WTC11 (cell line): Measurements from ENCODE around the gene PREX1.

Experiments
- CREM ChIP-seq: sonication (generic); formaldehyde crosslinking; IDR thresholded peaks from 2 replicates; pipeline ENCODE4 v1.8.1; 2022; ENCODE audit warnings: mild to moderate bottlenecking, missing genetic modification reagents, moderate library complexity
- NFATC4 ChIP-seq: fragments of 250-450 bp; sonication (Bioruptor Pico); IDR thresholded peaks from 2 replicates; pipeline ENCODE4 v1.9.0; 2021; ENCODE audit warnings: mild to moderate bottlenecking
- SP1 ChIP-seq: sonication (generic); formaldehyde crosslinking; conservative IDR thresholded peaks from 2 replicates; pipeline ENCODE4 v1.8.1; 2022; ENCODE audit warnings: missing genetic modification reagents
- ZBTB21 ChIP-seq: sonication (generic); formaldehyde crosslinking; IDR thresholded peaks from 2 replicates; pipeline ENCODE4 v1.8.1; 2023; ENCODE audit warnings: mild to moderate bottlenecking, missing genetic modification reagents, borderline replicate concordance
- ZNF219 ChIP-seq: sonication (generic); formaldehyde crosslinking; IDR thresholded peaks from 2 replicates; pipeline ENCODE4 v1.8.0; 2023; ENCODE audit warnings: missing genetic modification reagents, mild to moderate bottlenecking, borderline replicate concordance
- TF ChIP-seq, protein P1 (sequence below): fragments of 200-600 bp; IDR thresholded peaks from 2 replicates; pipeline ENCODE4 v1.8.0; 2022; ENCODE audit warnings: antibody characterized with exemption
- TF ChIP-seq, protein P2 (sequence below): sonication (generic); formaldehyde crosslinking; conservative IDR thresholded peaks from 2 replicates; pipeline ENCODE4 v1.8.1; 2022; ENCODE audit warnings: mild to moderate bottlenecking, missing genetic modification reagents
- TF ChIP-seq, protein P3 (sequence below): sonication (generic); formaldehyde crosslinking; IDR thresholded peaks from 2 replicates; pipeline ENCODE4 v1.8.0; 2023; ENCODE audit warnings: mild to moderate bottlenecking, missing genetic modification reagents
- TF ChIP-seq, protein P4 (sequence below): sonication (generic); formaldehyde crosslinking; IDR thresholded peaks from 2 replicates; pipeline ENCODE4 v1.8.0; 2022; ENCODE audit warnings: mild to moderate bottlenecking, missing genetic modification reagents
- TF ChIP-seq, protein P5 (sequence below): fragments of 250-450 bp; sonication (Bioruptor Pico); IDR thresholded peaks from 2 replicates; pipeline ENCODE4 v1.9.0; 2021; ENCODE audit warnings: moderate library complexity, mild to moderate bottlenecking, inconsistent platforms, borderline replicate concordance

DNA sequence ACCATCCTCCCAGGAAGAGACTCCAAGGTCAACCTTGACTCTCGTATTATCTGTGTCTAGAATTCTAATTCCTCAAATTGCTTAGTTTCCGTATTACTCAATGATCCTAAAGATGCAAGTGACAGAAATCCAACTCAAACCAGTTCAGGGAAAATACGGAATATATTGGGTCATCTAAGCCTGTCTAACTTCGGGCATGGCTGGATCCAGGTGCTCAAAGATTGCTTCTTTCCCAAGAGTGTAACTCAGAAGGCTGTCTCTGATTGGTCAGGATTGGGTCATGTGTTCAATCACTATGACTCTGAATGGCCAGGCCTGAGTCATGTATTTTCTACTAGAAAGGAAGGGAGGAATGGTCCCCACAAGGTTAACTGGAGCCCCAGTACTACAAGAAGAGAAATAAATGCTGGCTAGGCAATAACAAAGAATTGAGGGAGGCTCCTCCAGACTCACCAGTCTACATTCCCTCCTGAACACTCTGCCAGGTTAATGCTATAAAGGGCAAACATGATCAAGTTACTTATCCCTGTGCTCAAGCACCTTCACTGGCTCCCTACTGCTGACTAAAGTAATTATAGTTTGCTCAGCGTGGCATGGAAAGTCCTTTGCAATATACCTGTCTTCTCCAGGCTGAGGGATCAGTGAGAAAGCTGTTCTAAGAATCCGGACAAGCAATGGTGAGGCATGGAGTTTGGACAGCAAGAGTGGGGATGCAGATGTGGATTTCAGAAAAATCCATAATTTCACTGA is 15.4 kb upstream of the PREX1 start:
- TF ChIP-seq, protein P1, sequence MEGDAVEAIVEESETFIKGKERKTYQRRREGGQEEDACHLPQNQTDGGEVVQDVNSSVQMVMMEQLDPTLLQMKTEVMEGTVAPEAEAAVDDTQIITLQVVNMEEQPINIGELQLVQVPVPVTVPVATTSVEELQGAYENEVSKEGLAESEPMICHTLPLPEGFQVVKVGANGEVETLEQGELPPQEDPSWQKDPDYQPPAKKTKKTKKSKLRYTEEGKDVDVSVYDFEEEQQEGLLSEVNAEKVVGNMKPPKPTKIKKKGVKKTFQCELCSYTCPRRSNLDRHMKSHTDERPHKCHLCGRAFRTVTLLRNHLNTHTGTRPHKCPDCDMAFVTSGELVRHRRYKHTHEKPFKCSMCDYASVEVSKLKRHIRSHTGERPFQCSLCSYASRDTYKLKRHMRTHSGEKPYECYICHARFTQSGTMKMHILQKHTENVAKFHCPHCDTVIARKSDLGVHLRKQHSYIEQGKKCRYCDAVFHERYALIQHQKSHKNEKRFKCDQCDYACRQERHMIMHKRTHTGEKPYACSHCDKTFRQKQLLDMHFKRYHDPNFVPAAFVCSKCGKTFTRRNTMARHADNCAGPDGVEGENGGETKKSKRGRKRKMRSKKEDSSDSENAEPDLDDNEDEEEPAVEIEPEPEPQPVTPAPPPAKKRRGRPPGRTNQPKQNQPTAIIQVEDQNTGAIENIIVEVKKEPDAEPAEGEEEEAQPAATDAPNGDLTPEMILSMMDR: no peak
- TF ChIP-seq, protein P2, sequence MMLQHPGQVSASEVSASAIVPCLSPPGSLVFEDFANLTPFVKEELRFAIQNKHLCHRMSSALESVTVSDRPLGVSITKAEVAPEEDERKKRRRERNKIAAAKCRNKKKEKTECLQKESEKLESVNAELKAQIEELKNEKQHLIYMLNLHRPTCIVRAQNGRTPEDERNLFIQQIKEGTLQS: no peak
- TF ChIP-seq ZNF219 (CRISPR knock-in tag) (no peak), SP1 (CRISPR knock-in tag) (no peak), CREM (no peak), ZBTB21 (CRISPR knock-in tag) (no peak), NFATC4 (CRISPR knock-in tag) (no peak)
- TF ChIP-seq, protein P3, sequence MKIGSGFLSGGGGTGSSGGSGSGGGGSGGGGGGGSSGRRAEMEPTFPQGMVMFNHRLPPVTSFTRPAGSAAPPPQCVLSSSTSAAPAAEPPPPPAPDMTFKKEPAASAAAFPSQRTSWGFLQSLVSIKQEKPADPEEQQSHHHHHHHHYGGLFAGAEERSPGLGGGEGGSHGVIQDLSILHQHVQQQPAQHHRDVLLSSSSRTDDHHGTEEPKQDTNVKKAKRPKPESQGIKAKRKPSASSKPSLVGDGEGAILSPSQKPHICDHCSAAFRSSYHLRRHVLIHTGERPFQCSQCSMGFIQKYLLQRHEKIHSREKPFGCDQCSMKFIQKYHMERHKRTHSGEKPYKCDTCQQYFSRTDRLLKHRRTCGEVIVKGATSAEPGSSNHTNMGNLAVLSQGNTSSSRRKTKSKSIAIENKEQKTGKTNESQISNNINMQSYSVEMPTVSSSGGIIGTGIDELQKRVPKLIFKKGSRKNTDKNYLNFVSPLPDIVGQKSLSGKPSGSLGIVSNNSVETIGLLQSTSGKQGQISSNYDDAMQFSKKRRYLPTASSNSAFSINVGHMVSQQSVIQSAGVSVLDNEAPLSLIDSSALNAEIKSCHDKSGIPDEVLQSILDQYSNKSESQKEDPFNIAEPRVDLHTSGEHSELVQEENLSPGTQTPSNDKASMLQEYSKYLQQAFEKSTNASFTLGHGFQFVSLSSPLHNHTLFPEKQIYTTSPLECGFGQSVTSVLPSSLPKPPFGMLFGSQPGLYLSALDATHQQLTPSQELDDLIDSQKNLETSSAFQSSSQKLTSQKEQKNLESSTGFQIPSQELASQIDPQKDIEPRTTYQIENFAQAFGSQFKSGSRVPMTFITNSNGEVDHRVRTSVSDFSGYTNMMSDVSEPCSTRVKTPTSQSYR: no peak
- TF ChIP-seq, protein P4, sequence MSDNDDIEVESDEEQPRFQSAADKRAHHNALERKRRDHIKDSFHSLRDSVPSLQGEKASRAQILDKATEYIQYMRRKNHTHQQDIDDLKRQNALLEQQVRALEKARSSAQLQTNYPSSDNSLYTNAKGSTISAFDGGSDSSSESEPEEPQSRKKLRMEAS (CRISPR knock-in tag): no peak
- TF ChIP-seq, protein P5, sequence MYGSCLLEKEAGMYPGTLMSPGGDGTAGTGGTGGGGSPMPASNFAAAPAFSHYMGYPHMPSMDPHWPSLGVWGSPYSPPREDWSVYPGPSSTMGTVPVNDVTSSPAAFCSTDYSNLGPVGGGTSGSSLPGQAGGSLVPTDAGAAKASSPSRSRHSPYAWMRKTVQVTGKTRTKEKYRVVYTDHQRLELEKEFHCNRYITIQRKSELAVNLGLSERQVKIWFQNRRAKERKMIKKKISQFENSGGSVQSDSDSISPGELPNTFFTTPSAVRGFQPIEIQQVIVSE (CRISPR knock-in tag): no peak
